IMR-90 (cell line): ENCODE measurements around the gene DIP2C. TPM values are rescaled to one million over a fixed set of nuclear protein-coding genes. Genes with fewer than 3 reads are reported as not detected.

Source experiments
- ATAC-seq: fragments of 200-7000 bp; cut with Tn5 transposase; 2 replicates; pipeline ENCODE4 v1.9.1; 2020; ENCODE audit warnings: low read depth, mild to moderate bottlenecking, moderate library complexity
- BruUV-seq: library from RNA; stranded (reverse); fragments of 400-500 nt; replicated peaks from 2 replicates; lab custom pipeline; 2021; lab: Mats Ljungman, UMichigan
- CTCF ChIA-PET: fragments of 300-600 bp; formaldehyde crosslinking; extraction: SDS; loops from one replicate; lab custom pipeline; 2021; ENCODE audit warnings: antibody characterized with exemption; lab: Yijun Ruan, JAX
- POLR2A ChIA-PET: fragments of 300-600 bp; sonication (Branson Sonifier 250); formaldehyde crosslinking; loops from one replicate; lab custom pipeline; 2022; ENCODE audit warnings: antibody characterized with exemption; ENCODE audit not compliant: unreplicated experiment; lab: Charles Lee
- DNase-seq: peaks from one replicate; pipeline ENCODE4 v3.0.0; 2013
- H2AFZ ChIP-seq: replicated peaks from 2 replicates; pipeline ENCODE3; 2013; ENCODE audit warnings: low read length, mild to moderate bottlenecking; ENCODE audit not compliant: poor library complexity
- H2AK5ac ChIP-seq: 2 replicates; pipeline ENCODE4 v1.6.1; 2013; ENCODE audit warnings: low read depth, low read length, inconsistent platforms
- H2AK9ac ChIP-seq: replicated peaks from 2 replicates; pipeline ENCODE3; 2013; ENCODE audit warnings: mild to moderate bottlenecking, low read depth, low read length, moderate library complexity; ENCODE audit not compliant: poor library complexity
- H2BK120ac ChIP-seq: 2 replicates; pipeline ENCODE4 v1.6.1; 2013; ENCODE audit warnings: low read depth, low read length, inconsistent platforms
- H2BK15ac ChIP-seq: 3 replicates; pipeline ENCODE4 v1.6.1; 2013; ENCODE audit warnings: low read depth, low read length, inconsistent platforms
- H2BK20ac ChIP-seq: 2 replicates; pipeline ENCODE4 v1.6.1; 2013; ENCODE audit warnings: low read depth, mild to moderate bottlenecking, inconsistent platforms, low read length, moderate library complexity
- H2BK5ac ChIP-seq: 2 replicates; pipeline ENCODE4 v1.6.1; 2013; ENCODE audit warnings: mild to moderate bottlenecking, low read depth, low read length, inconsistent platforms; ENCODE audit not compliant: poor library complexity, severe bottlenecking
- H3K14ac ChIP-seq: replicated peaks from 2 replicates; pipeline ENCODE4 v1.6.1; 2013; ENCODE audit warnings: low read depth, low read length, inconsistent platforms
- H3K18ac ChIP-seq: 2 replicates; pipeline ENCODE4 v1.6.1; 2013; ENCODE audit warnings: low read depth, low read length, control low read depth
- H3K23ac ChIP-seq: 2 replicates; pipeline ENCODE4 v1.6.1; 2013; ENCODE audit warnings: low read depth, low read length, inconsistent platforms
- H3K27ac ChIP-seq: 2 replicates; pipeline ENCODE4 v1.5.1; 2013; ENCODE audit warnings: mild to moderate bottlenecking, control low read depth, low read length; ENCODE audit not compliant: insufficient read depth
- H3K27me3 ChIP-seq: 2 replicates; pipeline ENCODE4 v1.6.1; 2013; ENCODE audit warnings: low read length; ENCODE audit not compliant: control insufficient read depth, insufficient read depth
- H3K36me3 ChIP-seq: 2 replicates; pipeline ENCODE4 v1.6.1; 2013; ENCODE audit warnings: low read length, mixed read lengths; ENCODE audit not compliant: control insufficient read depth, insufficient read depth
- H3K4ac ChIP-seq: 2 replicates; pipeline ENCODE4 v1.6.1; 2013; ENCODE audit warnings: low read depth, low read length, inconsistent platforms
- H3K4me1 ChIP-seq: 2 replicates; pipeline ENCODE4 v1.6.1; 2013; ENCODE audit warnings: low read length, mixed read lengths; ENCODE audit not compliant: control insufficient read depth, insufficient read depth
- H3K4me2 ChIP-seq: 2 replicates; pipeline ENCODE4 v1.6.1; 2013; ENCODE audit warnings: low read depth, mild to moderate bottlenecking, control low read depth, low read length, moderate library complexity
- H3K4me3 ChIP-seq: 2 replicates; pipeline ENCODE4 v1.5.1; 2013; ENCODE audit warnings: low read depth, mild to moderate bottlenecking, control low read depth, low read length, moderate library complexity; ENCODE audit not compliant: insufficient read depth
- H3K56ac ChIP-seq: 2 replicates; pipeline ENCODE4 v1.6.1; 2013; ENCODE audit warnings: low read length, inconsistent platforms; ENCODE audit not compliant: insufficient read depth; ENCODE audit errors: extremely low read depth
- H3K79me1 ChIP-seq, 2 experiments: 2 replicates each; pipeline ENCODE4 v1.6.1; 2013; ENCODE audit warnings: low read length in 2 of 2, inconsistent platforms in 1 of 2, low read depth in 1 of 2
- H3K9ac ChIP-seq: 2 replicates; pipeline ENCODE4 v1.6.1; 2013; ENCODE audit warnings: low read depth, low read length, control low read depth
- H3K9me1 ChIP-seq: 2 replicates; pipeline ENCODE4 v1.6.1; 2013; ENCODE audit warnings: low read length, inconsistent platforms; ENCODE audit not compliant: insufficient read depth
- H3K9me3 ChIP-seq: 2 replicates; pipeline ENCODE4 v1.6.1; 2013; ENCODE audit warnings: low read length; ENCODE audit not compliant: control insufficient read depth, insufficient read depth
- H4K20me1 ChIP-seq: 2 replicates; pipeline ENCODE4 v1.6.1; 2013; ENCODE audit warnings: low read length, inconsistent platforms; ENCODE audit not compliant: insufficient read depth
- H4K5ac ChIP-seq: 2 replicates; pipeline ENCODE4 v1.6.1; 2013; ENCODE audit warnings: mild to moderate bottlenecking, low read depth, low read length, control low read depth
- H4K8ac ChIP-seq, 2 experiments: 2 replicates each; pipeline ENCODE4 v1.6.1; 2013; ENCODE audit warnings: low read depth in 2 of 2, low read length in 2 of 2, control low read depth in 1 of 2, inconsistent platforms in 1 of 2
- H4K91ac ChIP-seq: 2 replicates; pipeline ENCODE4 v1.6.1; 2013; ENCODE audit warnings: low read depth, low read length, inconsistent platforms; ENCODE audit not compliant: insufficient read depth
- USF2 ChIP-seq: fragments of 150-350 bp; IDR thresholded peaks from 2 replicates; pipeline ENCODE4 v1.6.1; 2017; ENCODE audit warnings: mild to moderate bottlenecking, antibody characterized with exemption, low read length, low read depth
- WGBS, 2 experiments: methylation state at CpG; one replicate each; pipeline versions ENCODE4 v1.1.5 to v1.1.7; 2013; ENCODE audit warnings: missing lambda C conversion rate in 2 of 2; ENCODE audit not compliant: insufficient read length in 1 of 2; ENCODE audit errors: extremely low coverage in 2 of 2; 5-methylcytosine and 5-hydroxymethylcytosine counted together
- dilution Hi-C: fragments of 300-500 bp; cut with HindIII; formaldehyde crosslinking; loops from one replicate; pipeline ENCODE4 v1.14.3; 2018; ENCODE audit warnings: low sequenced_read_pairs; ENCODE audit not compliant: unreplicated experiment
- in situ Hi-C: fragments of 300-500 bp; cut with MboI; formaldehyde crosslinking; loops from 3 replicates; pipeline ENCODE4 v1.14.3; 2019; ENCODE audit warnings: low sequenced_read_pairs, inconsistent platforms, mixed read lengths
- intact Hi-C: fragments of 100-400 bp; cut with micrococcal nuclease; formaldehyde crosslinking; loops from 2 replicates; pipeline ENCODE4 v1.10.0; 2022
- polyA plus RNA-seq, 3 experiments: library from polyadenylated mRNA; depleted of rRNA; stranded (reverse); fragments of >200 nt; gene quantifications; 2 replicates each; pipeline ENCODE4 v1.2.3, GENCODE V29; 2012; ENCODE audit warnings: low replicate concordance in 1 of 3
- total RNA-seq: library from RNA; depleted of rRNA; stranded (reverse); fragments of >200 nt; gene quantifications from 2 replicates; pipeline ENCODE4 v1.2.3, GENCODE V29; 2012

Gene DIP2C
- total and polyA plus RNA-seq, 2 of the 4 experiments (the other 2 are of a cell fraction), result 8.6 to 17.3 TPM

GRCh38 chr10:637221-637620 is 52.2 kb downstream of the DIP2C start:
- H3K4ac ChIP-seq, result no peak overlapping the region
- H3K4me2 ChIP-seq, result no peak overlapping the region
- no peak overlapping the region for H2BK20ac ChIP-seq
- peaks cover 90% of the 10 kb centered on the region for H4K20me1 ChIP-seq
- DNase-seq (no peak), ATAC-seq (no peak)
- WGBS, 2 experiments, result no CpG with 5 or more reads among the region's 8 CpGs
- H2BK15ac ChIP-seq, result no peak overlapping the region
- H3K18ac ChIP-seq, result no peak overlapping the region
- no peak overlapping the region for H2AK5ac ChIP-seq
- H4K5ac ChIP-seq, result no peak overlapping the region
- peaks cover 28 to 86% of the 10 kb centered on the region in 2 experiments for H3K79me1 ChIP-seq
- no peak overlapping the region for H4K8ac ChIP-seq
- no peaks in the 10 kb centered on the region for H3K36me3 ChIP-seq
- H3K4me1 ChIP-seq, result peaks cover 11% of the 10 kb centered on the region
- no peak overlapping the region for H3K23ac ChIP-seq
- H3K9me3 ChIP-seq, result no peaks in the 10 kb centered on the region; the same call in 1 of the 2 replicates
- H3K9me1 ChIP-seq, result peaks cover 30% of the 10 kb centered on the region
- POLR2A ChIA-PET, result interaction anchor here (0.6 kb wide), 1 partner anchor 1993 kb away, joined by 3 read pairs; no protein-coding TSS in a partner anchor
- intact Hi-C loops, result no loop called here
- dilution Hi-C loops, result no loop called here
- no peak overlapping the region for H2AK9ac ChIP-seq
- in situ Hi-C loops, result no loop called here
- no peak overlapping the region for H2BK5ac ChIP-seq
- no TSS peak for BruUV-seq
- H2BK120ac ChIP-seq, result no peak overlapping the region
- no peak for TF ChIP-seq USF2
- no peaks in the 10 kb centered on the region for H3K27me3 ChIP-seq
- no peak overlapping the region for H3K9ac ChIP-seq
- H2AFZ ChIP-seq, result no peak overlapping the region
- no peak overlapping the region for H3K14ac ChIP-seq
- CTCF ChIA-PET, result no interaction called here
- H3K4me3 ChIP-seq, result no peak overlapping the region
- H3K56ac ChIP-seq, result no peak overlapping the region
- H3K27ac ChIP-seq, result no peak overlapping the region
- H4K91ac ChIP-seq, result no peak overlapping the region
